ENCODE results near the gene GPA33.

Gene GPA33

DNA sequence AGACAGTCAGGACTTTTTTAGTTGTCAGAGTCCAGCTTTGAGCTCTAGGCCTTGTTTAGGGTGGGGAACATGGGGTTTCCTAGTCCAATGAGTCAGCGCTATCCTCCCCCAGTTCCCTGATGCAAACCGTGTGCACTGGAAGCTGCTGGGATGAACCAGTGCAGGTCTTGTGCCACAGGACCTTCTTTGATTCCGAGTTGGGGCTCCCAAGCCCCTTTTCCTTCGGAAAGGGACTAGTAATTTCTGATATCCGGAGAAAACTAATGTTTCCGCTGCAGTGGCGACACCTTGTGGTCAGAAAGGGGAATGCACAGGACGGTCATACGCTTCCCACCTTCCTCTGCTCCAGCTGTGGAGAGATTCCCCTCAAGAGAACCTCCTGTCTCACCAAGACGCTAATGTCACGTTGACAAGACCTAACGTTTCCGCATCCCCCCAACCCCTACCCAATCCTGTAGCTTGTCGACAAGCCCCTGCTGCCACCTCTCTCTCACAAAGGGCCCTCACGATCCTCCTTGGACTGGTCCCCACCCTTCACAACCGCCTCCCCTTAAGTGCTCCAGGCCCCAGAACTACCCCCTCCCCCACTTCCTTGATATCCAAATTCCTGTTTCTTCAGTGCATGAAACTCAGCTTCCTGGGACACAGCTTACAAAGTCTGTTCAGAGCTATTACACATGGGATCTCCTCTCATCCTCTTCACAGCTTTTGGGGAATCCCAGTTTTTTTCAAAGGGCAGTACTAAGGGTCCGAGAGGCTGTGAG is 30.9 kb downstream of the GPA33 start:
- DNase-seq (ENCODE audit: low spot score) = no peak
- peak; percentile 94 for TF ChIP-seq CTCF (IDR thresholded peaks at IDR 0.05)
- Histone ChIP-seq H3K4me3 (peak overlapping the region; percentile 37), H3K27ac (no peak overlapping the region)

- Histone ChIP-seq H3K27ac (no peak overlapping the region), H3K4me3 (no peak overlapping the region)
- no peak for DNase-seq (ENCODE audit: low spot score)
- TF ChIP-seq CTCF (IDR thresholded peaks at IDR 0.05) = no peak
Observed at GRCh38 chr1:167057241-167057688, 32.9 kb downstream of the GPA33 start.

DNA sequence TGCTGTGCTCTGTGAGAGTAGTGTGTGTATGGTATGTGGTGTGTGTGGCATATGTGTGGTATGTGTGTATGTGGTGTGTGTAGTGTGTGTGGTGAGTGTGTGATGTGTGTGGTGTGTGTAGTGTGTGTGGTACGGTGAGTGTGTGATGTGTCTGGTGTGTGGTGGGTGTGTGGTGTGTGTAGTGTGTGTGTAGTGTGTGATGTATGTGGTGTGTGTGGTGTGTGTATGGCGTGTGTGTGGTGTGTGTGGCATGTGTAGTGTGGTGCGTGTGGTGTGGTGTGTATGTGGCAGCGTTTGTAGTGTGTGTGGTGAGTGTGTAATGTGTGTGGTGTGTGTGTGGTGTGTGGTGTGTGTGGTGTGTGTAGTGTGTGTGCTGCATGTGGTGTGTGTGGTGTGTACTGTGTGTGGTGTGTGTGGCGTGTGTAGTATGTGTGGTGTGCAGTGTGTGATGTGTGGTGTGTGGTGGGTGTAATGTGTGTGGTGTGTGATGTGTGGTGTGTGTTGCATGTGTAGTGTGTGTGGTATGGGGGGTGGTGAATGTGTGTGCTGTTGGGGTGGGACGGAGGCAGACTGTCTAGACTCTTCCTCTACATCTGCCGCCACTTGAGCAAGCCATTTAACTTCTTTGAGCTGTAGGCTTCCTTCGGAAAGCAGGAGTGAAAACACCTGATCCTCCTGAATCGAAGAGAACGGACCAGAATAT is 33.5 kb downstream of the GPA33 start:
- Histone ChIP-seq H3K27ac (no peak overlapping the region), H3K4me3 (no peak overlapping the region)
- TF ChIP-seq CTCF (IDR thresholded peaks at IDR 0.05) = no peak
- no peak for DNase-seq (ENCODE audit: low spot score)

- DNase-seq (ENCODE audit: low spot score) = no peak
- no peak for TF ChIP-seq CTCF (IDR thresholded peaks at IDR 0.05)
- no peak overlapping the region for H3K27ac ChIP-seq
- no peak overlapping the region for H3K4me3 ChIP-seq
Observed at GRCh38 chr1:167054946-167055630, 35.1 kb downstream of the GPA33 start.

GRCh38 chr1:167054531-167054930 is 35.6 kb downstream of the GPA33 start:
- Histone ChIP-seq H3K4me3 (no peak overlapping the region), H3K27ac (no peak overlapping the region)
- no peak for DNase-seq (ENCODE audit: low spot score)
- no peak for TF ChIP-seq CTCF (IDR thresholded peaks at IDR 0.05)

DNA sequence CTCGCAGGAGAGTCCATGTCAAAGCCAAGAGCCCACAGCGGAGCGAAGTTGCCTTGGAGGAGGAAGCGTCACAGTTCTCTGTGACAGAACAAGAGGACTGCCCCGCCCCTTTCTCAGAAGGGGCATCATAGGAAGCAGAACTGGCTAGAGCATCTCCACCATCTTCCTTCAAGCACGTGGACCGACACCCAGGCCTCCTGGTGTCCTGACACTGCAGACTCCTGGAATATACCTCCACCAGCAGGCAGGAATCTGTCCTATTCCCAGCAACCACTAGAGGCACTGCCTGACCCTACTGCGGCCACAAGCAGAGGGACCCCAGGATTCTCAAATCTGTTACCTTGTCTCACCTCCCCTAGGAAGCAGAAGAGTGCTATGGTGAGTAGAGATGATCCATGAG is 37.8 kb downstream of the GPA33 start:
- no peak for DNase-seq (ENCODE audit: low spot score)
- no peak overlapping the region for H3K27ac ChIP-seq
- no peak overlapping the region for H3K4me3 ChIP-seq
- no peak for TF ChIP-seq CTCF (IDR thresholded peaks at IDR 0.05)
